GM03348 (cell line): ENCODE results near the gene UBE2E2.

Experiments used
- DNase-seq: peaks from one replicate; pipeline ENCODE4 v3.0.0; 2012; ENCODE audit warnings: low spot score

The UBE2E2 gene

GRCh38 chr3:23389089-23389488, 186.0 kb downstream of the UBE2E2 start:
- DNase-seq: no peak

GRCh38 chr3:23389686-23390085, 186.6 kb downstream of the UBE2E2 start:
- no peak for DNase-seq

DNA sequence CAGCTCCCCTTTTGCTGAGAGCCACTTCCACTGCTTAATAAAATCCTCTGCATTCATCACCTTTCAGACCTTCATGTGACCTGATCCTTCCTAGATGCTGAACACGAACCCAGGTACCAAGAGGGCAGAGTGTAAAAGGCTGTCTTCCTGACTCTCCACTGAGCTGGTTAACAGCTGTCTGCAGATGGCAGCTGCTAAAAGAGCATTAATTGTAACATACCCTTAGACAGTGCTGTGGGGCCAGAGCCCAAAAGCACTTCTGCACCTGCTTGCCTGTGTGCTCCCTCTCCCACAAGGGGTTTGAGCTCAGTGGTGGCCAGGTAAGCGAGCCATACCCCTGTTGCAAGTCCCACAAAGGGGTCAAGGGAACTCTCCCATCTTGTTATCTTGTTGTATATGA, 187.3 kb downstream of the UBE2E2 start:
- DNase-seq: no peak

- no peak for DNase-seq
These were observed 187.9 kb downstream of the UBE2E2 start for GRCh38 chr3:23390989-23391553.

DNA sequence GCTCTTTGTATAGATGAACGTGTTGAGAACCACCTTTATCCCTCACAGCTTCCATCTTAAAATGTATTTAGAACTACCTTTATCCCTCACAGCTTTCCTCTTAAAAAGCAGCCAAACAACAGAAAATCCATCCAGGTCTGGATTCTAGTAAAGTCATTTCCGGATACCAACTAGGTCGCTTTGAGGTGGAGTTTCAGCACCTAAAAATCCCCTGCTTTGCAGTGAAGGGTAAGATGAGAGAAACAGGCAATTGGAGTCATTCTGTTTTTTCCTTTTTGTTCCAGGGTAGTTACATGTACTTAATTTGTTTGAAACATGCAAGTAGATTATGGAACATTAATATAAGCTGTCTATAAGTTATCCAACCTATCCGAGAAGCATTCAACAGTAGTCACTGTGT, 192.0 kb downstream of the UBE2E2 start:
- no peak for DNase-seq

DNA sequence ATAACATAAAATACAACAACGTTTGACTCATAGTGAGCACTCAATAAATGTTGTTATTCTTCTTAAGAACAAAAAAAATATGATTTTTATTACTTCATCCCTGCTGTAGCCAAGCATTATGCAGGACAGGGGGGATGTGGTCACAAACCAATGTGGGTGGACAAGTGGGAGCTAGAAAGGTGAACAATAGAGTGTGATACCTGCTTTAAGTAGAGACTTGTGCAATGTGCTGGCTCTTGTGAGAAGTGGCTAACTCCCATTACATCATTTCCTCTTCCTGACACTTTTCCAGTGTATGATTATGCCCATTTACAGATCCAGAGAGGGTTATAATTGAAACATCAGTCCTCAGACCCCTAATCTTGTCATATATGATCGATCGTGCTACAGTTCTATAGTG, 193.6 kb downstream of the UBE2E2 start:
- no peak for DNase-seq

DNA sequence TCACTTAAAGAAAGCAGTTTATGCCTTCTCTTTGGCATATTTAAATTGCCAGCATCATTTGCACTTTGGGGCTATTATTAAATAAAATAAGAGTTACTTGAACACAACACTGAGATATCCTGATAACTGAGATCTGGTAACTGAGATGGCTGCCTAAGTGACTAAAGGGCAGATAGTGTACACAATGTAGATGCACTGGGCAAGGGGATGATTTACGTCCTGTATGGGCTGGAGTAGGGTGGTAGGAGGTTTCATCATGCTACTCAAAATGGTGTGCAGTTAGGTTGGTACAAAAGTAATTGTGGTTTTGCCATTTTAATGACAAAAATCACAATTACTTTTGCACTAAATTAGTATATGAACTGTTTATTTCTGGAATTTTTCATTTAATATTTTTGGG, 196.1 kb downstream of the UBE2E2 start:
- no peak for DNase-seq

DNA sequence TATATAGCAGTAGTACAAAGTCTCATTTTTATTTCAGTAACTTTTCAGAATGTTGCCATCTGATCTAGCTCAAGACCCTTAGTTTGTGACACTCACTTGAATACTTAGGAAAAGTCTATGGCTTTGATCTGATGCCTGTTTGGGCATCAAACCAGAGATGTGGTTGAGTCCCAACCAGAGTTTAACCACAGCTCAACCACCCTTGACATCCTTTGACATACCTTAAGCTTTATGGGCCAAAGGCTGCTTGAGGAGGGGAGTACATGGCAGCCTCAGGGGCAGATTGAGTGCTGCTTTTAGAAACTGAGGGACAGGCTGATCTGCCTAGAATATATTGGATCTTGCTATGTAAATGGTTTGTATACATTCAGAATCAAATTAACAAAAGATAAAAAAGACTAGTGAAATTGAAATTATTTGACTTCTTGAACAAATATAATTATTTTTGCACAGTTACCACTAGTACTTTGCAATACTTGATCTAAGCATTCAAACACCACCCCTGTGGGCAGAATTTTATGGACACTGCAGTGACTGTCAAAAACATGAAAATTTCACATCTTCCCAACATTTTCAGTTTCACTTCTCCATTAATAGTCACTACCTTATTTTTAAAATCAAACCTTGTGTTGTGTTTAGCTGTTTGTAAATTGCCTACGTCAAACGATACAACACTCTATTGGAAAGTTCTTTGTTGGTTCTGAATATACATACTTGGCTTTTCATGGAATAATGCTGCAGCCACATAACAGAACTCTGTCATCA, 199.8 kb downstream of the UBE2E2 start:
- DNase-seq: no peak

- DNase-seq: no peak
These were observed 201.1 kb downstream of the UBE2E2 start for GRCh38 chr3:23404246-23404645.

DNA sequence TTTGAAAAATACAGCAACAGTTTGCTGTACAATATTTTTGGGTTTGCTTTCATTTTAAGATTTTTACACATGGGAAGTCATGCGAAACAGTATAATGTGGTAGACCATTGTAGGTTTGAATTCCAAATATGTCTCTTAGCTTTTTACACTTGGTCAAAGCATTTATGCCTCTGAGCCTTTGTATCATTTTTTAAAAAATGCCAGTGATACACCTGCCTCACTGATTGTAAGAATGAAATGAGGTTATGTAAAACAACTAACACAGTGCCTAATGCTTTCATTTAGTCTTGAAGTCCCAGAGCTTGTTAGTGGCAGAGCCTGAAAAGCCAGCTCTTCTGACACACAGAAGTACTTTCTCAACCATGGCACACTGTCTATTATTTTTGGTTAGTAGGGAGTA, 202.0 kb downstream of the UBE2E2 start:
- no peak for DNase-seq

DNA sequence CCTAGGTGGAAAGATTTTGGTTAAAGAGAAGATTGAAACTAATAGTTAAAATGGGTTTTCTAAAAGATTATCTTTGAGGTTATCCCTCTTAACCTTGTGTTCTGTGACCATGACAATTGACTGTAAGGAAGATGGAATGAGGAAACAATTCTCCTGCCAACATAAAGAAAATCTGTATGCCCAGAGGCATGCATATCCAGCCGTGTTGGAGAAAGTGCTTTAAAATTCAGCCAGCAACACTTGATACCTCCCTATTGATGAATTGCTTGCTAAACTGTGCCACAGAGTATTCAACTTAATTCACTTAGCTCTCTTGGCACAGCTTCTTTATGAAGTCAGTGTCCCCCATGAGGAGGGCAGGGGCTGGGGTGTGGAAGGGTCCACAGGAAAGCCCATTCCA, 203.5 kb downstream of the UBE2E2 start:
- no peak for DNase-seq

DNA sequence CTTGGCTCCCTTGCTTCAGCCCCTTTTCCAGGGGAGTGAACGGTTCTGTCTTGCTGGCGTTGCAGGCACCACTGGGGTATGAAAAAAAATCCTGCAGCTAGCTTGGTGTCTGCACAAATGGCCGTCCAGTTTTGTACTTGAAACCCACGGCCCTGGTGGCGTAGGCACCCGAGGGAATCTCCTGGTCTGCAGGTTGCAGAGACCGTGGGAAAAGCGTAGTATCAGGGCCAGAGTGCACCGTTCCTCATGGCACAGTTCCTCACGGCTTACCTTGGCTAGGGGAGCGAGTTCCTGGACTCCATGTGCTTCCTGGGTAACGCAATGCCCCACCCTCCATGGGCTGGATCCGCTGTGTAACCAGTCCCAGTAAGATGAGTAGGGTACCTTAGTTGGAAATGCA, 214.9 kb downstream of the UBE2E2 start:
- DNase-seq: no peak

DNA sequence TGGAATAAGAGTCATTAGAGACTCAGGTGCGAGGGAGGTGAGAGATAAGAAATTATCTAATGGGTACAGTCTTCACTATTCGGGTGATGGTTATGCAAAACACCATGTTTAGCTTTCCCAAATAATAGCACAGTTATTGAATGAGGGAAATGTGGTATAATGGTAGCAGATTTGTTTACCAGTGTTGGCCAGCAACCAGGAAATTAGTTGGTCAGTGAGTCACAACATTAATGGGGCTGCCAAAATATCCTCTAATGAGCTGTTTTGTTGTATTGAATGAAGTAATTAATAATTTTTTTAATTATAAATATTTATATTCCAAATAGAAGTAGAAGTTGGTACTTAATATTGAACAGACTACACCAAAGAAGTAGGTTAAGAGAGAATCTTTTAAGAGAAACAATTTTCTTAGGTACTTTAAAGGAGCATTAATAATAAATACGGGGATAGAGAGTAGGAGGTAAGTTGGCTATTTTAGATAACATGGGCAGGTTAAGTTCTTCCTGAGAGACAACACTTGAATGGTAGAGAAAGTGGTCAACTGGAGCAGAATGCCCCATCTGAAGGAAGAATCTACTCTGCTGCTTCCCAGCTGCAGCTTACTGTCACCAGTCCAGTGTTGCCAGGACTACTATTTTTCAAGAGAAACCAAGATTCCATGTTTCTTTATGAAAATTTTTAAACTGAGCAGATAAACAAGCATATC, 218.8 kb downstream of the UBE2E2 start:
- no peak for DNase-seq

GRCh38 chr3:23422517-23422851, 219.4 kb downstream of the UBE2E2 start:
- no peak for DNase-seq

DNA sequence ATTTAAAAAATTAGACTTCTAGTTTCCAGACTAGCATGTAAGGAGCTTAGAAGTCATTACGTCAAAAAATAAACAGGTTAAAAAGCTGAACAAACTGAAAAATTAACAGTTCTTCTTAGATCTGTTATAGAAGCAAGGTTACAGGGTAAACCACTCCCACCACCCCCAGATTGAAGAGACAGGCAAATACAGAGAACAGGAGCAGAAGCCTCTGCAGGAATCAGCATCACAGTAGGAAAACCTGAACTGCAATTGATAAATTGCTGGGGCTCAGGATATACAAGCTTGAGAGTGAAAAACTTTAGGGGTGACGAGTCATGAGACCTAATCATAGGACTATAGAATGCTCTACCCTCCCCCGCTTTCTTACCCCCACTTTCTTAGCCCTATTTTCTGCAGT, 222.3 kb downstream of the UBE2E2 start:
- DNase-seq: no peak

DNA sequence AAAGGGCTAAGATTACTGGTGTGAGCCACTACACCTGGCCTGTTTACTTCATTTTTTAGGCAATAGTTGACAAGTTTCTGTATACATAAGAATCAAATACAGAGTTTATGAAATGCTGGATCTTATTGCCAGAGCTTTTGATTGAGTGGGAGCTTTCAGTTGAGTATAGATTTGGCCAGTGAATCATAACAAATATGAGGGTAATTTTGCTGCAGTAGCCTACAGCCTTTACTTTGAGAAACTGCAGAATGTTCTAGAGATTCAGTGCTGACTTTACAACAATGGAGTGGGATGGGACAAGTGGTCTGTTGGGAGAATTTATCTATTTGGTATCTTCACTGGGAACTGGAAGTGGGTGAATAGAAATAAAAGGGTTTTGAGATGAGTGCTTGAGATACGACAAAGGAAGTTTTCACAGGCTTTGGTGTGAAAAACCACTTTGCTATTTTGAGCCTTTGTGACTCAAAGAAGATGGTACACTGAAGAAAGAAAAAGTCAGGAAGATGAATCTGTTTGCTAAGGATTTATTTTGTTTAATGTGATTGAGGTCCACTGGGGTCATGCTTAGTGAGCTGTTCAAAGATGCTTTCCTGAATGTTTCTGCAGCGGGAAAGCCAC, 227.8 kb downstream of the UBE2E2 start:
- DNase-seq: no peak

- DNase-seq: no peak
These were observed 228.6 kb downstream of the UBE2E2 start for GRCh38 chr3:23431764-23432163.

GRCh38 chr3:23435318-23435717, 232.2 kb downstream of the UBE2E2 start:
- DNase-seq: no peak

- no peak for DNase-seq
These were observed 232.8 kb downstream of the UBE2E2 start for GRCh38 chr3:23435904-23436303.

- no peak for DNase-seq
These were observed 234.5 kb downstream of the UBE2E2 start for GRCh38 chr3:23437484-23438145.

DNA sequence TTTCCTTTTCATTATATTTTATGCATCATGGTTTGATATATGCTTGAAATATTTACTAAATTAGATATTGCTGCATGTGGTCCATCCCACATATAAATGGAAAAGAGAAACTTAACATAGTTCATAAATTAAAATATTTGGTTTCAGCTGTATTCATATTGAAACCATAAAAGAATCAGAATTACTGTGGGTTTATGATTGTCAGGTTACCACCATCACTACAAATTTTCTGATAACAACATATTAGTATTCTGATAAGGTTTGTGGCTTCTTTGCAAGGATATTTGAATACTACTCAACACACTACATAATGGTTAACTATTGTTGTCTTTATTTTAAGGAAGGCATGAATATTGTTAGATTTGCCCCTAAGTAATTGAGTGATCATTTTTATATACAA, 235.5 kb downstream of the UBE2E2 start:
- no peak for DNase-seq

- no peak for DNase-seq
These were observed 236.0 kb downstream of the UBE2E2 start for GRCh38 chr3:23439080-23439479.
